KG1 (cell line): ENCODE measurements around the gene SHISA5.
A peak's percentile ranks its signal among the peaks of the same experiment; 100 is the strongest.
"Not testable (repeated sequence)": the region's sequence is repeated elsewhere in the genome, so short reads cannot be mapped to it uniquely, and the experiment has no call there.

Source experiments
- DNase-seq: peaks from one replicate; lab custom pipeline; 2025; lab: John Stamatoyannopoulos, UW

Gene SHISA5

DNA sequence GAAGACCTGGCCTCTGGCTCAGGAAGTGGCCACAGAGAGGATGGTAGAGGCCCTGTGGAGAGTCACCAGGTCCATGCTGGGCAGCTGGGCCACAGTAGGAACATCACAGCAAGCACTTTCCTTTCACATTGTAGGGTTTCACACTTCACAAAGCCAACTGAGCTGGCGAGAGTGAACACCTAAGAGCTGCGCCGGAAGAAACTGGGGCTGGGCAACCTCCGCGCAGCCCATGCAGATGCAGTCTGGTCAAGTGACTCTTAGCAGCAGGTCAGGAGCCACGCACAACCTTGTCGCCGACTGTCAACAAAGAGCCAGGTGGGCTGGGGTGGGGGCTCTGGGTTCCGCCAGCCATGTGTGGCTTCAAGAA, 15.3 kb upstream of the SHISA5 start:
- DNase-seq, result no peak

DNA sequence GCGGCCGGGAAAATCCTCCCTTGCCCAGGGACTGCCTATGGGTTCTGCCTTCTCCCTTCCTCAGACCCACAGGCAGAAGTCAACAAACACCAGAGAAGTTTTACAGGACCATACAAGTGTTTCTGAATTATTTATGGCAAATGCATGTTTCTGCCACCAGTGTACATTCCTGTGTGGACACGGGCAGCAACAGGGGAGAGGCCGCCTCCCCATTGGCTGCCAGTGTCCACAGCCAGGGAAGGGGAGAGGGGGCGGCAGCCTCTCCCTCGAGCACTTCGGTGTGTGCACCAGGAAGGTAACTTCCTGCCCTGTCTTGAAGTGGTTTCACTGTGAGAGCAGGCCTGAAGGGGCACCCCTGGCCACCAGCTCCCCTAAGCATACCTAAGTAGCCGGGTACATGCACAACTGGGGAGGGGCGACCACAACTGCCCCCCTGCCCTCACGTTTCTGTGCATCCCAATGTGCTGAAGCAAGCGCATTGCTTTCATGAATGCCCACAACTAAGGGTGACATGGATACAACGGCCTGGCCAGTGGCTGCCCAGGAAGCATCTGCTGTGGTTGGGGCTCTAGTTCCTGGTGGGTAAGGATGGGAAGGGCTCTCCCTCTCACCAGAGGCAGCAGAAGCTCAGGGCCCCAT, 14.8 kb upstream of the SHISA5 start:
- DNase-seq, result no peak

- no peak for DNase-seq
These were observed 14.1 kb upstream of the SHISA5 start for GRCh38 chr3:48518069-48518468.

- DNase-seq, result no peak
These were observed 12.6 kb upstream of the SHISA5 start for GRCh38 chr3:48516571-48516970.

DNA sequence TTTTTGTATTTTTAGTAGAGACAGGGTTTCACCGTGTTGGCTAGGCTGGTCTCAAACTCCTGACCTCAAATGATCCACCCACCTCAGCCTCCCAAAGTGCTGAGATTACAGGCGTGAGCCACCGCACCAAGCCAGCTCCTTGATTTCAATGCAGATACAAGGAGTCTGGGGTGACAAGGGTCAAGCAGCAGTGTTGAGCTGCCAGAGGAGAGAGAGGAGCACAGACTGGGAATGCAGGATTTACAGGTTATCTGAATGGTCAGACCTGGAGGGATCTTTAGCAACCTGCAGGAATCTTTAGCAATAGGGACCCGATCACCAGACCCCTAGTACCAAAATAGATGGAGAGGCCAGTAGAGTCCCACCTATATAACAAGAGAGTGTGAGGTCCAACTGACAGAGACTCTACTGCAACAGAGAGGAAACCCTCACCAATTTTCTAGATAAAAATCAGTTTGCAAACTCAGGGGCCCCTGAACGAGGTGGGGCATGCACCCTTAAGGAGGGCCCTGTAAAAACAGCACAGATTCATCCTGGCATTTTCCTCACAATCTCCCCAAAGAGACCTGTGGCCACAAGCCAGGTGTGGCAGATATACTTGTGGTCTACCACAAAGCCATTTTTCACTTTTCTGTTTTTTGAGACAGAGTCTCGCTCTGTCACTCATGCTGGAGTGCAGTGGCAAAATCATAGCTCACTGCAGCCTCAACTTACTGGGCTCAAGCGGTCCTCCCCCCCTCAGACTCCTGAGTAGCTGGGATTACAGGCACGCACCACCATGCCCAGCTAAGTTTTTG, 10.7 kb upstream of the SHISA5 start:
- no peak for DNase-seq

DNA sequence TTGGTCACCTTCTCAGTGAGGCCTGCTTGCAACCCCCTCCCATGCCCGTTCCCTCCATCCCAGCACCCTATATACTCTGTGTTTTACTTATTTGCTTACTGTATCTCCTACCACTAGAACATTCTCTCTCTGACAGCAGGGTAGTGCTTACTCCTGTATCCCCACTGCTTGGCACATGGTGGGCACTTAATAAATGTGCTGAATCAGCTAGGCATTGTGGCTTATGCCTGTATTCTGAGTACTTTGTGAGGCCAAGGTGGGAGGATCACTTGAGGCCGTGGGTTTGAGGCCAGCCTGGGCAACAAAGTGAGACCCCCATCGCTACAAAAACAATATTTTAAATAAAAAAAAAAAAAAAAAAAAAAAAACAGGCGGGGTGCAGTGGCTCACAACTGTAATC, 7.6 kb upstream of the SHISA5 start:
- no peak for DNase-seq

DNA sequence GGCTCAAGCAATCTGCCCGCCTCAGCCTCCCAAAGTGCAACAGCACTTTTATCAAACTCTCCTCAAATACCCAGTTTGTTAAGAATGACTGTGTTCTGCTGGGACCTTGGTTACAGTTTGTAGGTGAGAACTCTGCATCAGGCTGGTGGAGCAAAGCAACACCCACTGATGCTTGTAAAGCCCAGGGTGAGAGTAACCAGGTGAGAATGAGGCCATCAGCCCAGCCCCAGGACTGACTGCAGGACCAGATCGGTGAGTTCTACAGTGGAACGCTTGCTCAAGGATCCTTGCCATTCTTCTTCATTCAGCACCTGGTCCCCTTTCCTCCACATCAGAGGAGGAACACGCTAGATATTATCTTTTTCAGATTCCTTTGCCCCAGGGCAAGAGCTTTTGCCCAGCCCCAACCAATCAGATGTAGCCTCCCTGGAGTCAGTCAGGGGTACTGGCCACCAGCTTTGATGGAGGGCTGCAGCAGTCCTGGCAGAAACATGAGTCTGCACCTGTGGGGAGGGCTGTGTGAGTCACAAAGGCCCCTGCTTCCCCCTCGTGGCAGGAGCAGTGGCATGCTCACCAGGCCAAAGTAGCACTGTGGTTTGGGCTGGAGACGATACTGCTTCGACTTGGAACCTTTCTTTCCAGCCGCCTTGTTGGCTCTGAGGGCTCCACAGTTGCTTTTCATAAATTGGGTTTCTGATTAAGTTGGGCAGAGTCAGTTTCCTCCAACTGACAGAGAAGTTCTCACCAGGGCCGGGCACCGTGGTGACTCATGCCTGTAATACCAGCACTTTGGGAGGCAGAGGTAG, 3.5 kb upstream of the SHISA5 start:
- no peak for DNase-seq

DNA sequence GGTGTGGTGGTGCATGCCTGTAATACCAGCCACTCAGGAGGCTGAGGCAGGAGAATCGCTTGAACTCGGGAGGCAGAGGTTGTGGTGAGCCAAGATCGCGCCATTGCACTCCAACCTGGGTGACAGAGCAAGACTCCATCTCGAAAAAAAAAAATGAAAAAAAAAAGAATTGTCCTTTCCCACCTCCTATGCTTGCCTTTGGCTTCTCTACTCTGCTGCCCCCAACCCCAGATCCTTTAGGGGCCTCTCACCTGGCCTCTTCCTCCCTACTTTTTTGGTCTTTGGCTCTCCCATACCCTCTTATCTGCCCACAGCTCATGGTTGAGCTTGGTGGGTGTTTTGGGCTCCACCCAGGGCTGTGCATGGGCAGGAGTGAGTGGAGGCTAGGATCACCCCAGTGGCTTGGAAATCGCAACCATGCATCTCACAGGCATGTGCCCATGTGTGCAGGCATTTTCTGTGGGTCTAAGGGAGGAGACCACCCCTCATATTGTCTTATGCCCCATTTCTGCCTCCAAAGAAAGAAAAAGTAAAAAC, 2.1 kb upstream of the SHISA5 start:
- DNase-seq, result no peak

- DNase-seq, result no peak
These were observed 1.2 kb upstream of the SHISA5 start for GRCh38 chr3:48505146-48505545.

GRCh38 chr3:48503401-48504050, 448 bp downstream of the SHISA5 start:
- DNase-seq, result no peak

DNA sequence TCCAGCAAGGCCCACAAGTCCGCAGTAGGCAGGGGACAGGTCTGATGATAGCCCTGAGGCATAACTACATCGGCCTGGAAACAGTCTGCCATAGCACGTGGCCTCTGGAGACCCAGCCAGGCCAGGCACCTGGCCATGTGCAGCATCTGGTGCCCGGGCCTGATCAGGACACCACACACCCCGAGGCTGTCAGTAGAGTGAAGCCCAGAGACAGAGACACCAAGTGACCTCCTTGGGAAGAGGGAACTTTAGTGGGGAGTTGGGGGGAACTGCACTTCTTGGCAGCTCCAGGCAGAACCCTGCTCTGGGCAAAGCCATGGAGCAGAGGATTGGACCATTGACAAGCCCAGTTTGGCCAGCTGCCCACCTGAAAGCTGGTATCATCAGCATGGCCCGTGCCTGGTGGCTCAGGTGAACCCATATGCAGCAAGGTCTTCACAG, 1.2 kb downstream of the SHISA5 start:
- no peak for DNase-seq

DNA sequence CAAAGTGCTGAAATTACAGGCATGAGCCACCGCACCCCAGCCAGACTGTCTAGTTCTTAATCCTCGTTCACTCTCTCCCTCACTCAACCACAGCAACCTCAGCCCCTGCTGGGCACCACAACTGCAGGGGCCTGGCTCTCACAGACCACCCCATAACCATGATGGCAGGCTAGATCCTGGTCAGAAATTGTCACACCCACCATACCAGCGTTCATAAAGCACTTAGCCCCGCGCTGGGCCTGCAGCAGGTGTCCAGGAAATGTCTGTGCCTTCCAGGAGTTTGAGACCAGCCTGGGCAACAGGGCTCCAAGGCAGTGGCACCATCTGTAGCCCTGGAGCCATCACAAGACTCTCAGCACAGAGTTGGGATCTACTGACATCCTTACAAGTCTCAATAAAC, 1.9 kb downstream of the SHISA5 start:
- no peak for DNase-seq

GRCh38 chr3:48501196-48501595, 2.8 kb downstream of the SHISA5 start:
- no peak for DNase-seq

GRCh38 chr3:48500656-48501055, 3.3 kb downstream of the SHISA5 start:
- DNase-seq, result no peak

DNA sequence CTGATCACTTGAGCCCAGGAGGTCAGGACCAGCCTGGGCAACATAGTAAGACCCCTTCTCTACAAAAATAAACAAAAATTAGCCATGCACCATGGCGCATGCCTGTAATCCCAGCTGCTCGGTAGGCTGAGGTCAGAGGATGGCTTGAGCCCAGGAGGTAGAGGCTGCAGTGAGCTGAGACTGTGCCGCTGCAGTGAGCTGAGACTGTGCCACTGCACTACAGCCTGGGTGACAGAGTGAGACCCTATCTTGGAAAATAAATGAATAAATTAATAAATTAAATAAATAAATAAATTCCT, 10.8 kb downstream of the SHISA5 start:
- no peak for DNase-seq

DNA sequence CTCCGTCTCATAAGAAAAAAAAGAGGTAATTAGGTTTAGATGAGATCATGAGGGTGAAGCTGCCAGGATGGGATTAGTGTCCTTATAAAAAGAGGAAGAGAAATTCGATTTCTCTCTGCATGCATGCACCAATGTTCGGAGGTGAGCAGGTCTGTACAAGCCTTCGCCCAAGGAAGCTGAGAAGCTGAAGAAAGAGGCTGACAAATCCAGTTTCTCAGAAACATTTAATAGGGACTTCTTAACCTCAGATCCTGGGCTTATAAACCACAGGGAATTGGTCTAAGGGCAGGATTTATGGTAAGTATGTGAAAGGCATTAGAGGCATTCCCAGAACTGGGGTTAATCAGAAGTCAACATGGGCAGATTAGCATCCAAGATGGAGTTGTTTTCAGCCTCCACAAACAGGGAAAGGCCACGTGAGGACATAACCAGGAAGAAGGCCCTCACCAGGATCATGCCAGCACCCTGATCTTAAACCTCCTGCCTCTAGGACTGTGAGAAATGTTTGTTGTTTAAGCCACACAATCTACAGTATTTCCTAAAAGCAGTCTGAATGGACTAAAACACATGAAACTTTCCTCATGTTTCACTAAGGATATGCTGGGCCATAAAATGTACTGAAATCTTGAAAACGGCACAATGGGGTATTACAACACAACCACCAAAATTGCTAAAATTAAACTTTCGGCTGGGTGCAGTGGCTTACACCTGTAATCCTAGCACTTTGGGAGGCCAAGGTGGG, 11.3 kb downstream of the SHISA5 start:
- DNase-seq, result no peak

DNA sequence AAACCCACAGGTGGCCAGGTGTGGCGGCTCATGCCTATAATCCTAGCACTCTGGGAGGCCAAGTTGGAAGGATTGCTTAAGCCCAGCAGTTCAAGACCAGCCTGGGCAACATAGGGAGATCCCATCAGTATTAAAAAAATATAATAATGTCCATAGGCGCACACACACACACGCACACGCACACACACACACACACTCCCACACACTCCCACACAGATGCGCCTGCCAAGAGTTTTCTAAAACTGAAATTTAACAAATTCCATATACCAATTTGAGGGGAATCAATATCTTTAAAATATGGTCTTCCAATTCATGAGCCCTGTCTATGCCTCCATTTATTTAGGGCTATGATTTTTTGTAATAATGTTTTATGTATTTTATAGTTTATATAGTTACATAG, 17.0 kb downstream of the SHISA5 start:
- no peak for DNase-seq

GRCh38 chr3:48482822-48483221, 21.2 kb downstream of the SHISA5 start:
- not testable (repeated sequence) for DNase-seq

DNA sequence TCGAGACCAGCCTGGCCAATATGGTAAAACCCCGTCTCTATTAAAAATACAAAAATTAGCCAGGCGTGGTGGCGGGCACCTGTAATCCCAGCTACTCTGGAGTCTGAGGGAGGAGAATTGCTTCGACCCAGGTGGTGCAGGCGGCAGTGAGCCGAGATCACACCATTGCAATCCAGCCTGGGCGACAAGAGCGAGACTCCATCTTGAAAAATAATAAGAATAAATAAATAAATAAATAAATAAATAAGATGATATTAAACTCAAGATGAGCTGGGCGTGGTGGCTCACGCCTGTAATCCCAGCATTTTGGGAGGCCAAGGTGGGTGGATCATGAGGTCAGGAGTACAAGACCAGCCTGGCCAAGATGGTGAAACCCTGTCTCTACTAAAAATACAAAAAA, 23.1 kb downstream of the SHISA5 start:
- not testable (repeated sequence) for DNase-seq

DNA sequence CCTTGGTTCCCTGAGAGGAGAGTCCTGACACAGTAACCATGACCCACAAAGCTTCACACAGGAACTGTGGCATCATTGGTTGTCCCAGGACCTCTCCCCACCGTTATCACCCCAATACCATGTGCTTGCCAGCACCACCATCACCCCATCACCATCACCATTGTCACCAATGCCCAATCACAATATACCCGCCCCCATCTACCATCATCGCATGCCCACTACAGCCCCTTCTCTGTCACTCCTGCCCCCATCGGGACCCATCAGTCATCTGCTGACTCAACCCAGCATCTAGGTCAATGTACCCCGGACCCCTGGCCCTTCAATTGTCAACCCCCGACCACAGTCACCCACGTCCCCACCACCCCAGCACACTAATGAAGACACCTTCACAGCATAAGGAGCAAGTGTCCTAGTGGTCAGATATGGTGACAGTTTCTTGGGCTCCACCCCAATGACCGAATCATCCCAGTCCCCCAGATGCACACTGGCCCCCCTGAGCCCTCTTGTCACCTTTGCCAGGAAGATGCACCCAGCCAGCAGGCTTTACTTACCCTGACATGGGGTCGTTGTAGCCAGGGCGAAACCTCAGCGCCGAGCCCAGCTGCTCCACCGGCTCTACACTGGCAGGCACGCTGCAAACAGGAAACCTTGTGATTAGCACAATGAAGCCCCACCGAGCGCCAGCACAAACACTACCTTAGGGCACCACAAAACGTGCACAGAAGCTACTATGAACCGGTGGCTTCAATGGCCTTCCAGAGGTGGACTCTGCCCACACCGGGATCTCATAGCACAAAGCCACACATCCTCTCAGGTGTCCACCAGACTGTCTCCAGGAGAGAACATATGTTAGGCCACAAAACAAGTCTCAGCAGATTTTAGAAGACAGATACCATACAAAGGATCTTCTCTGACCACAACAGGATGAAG, 25.1 kb downstream of the SHISA5 start:
- peak; percentile 37 for DNase-seq
